H1 (cell line): ENCODE measurements around the gene SAA1. TPM values are rescaled to one million over a fixed set of nuclear protein-coding genes. Genes with fewer than 3 reads are reported as not detected.

Experiments used
- CTCF ChIA-PET: fragments of 300-600 bp; sonication (Branson Sonifier 250); formaldehyde crosslinking; loops from one replicate; lab custom pipeline; 2021; ENCODE audit not compliant: partially characterized antibody; lab: Charles Lee
- POLR2A ChIA-PET: fragments of 300-600 bp; sonication (Branson Sonifier 250); formaldehyde crosslinking; loops from one replicate; lab custom pipeline; 2021; ENCODE audit warnings: inconsistent platforms; ENCODE audit not compliant: partially characterized antibody; lab: Charles Lee
- DNase-seq, 2 experiments: peaks; one replicate each; pipeline versions ENCODE4 v3.0.0 to v3.0.0-alpha.2; 2010 to 2022; ENCODE audit warnings: low spot score in 2 of 2, low read depth in 1 of 2, mixed read lengths in 1 of 2
- FAIRE-seq: peaks from 2 replicates; lab custom pipeline; 2011; peaks lifted over from hg19 to GRCh38; lab: Jason Lieb, UNC
- H2AFZ ChIP-seq: 2 replicates; pipeline ENCODE4 v1.8.1; 2012; ENCODE audit warnings: low read length, inconsistent platforms
- H2AK5ac ChIP-seq: 2 replicates; pipeline ENCODE4 v1.6.1; 2013; ENCODE audit warnings: low read depth, low read length
- H2BK120ac ChIP-seq: replicated peaks from 2 replicates; pipeline ENCODE3; 2013; ENCODE audit warnings: low read depth, low read length, inconsistent platforms
- H2BK12ac ChIP-seq: 2 replicates; pipeline ENCODE4 v1.6.1; 2013; ENCODE audit warnings: low read depth, low read length
- H2BK15ac ChIP-seq: 2 replicates; pipeline ENCODE4 v1.6.1; 2013; ENCODE audit warnings: low read length
- H2BK20ac ChIP-seq: 2 replicates; pipeline ENCODE4 v1.6.1; 2013; ENCODE audit warnings: low read length
- H2BK5ac ChIP-seq: 2 replicates; pipeline ENCODE4 v1.6.1; 2013; ENCODE audit warnings: low read depth, low read length
- H3K14ac ChIP-seq: 2 replicates; pipeline ENCODE4 v1.6.1; 2013; ENCODE audit warnings: inconsistent platforms; ENCODE audit not compliant: insufficient read length
- H3K18ac ChIP-seq: 2 replicates; pipeline ENCODE4 v1.6.1; 2013; ENCODE audit warnings: low read length; ENCODE audit errors: extremely low read depth
- H3K23ac ChIP-seq: 2 replicates; pipeline ENCODE4 v1.6.1; 2013; ENCODE audit warnings: inconsistent platforms; ENCODE audit not compliant: insufficient read length
- H3K23me2 ChIP-seq: 2 replicates; pipeline ENCODE4 v1.6.1; 2013; ENCODE audit warnings: low read depth, low read length
- H3K27ac ChIP-seq: 2 replicates; pipeline ENCODE4 v1.6.1; 2011; ENCODE audit warnings: low read depth, low read length, inconsistent platforms
- H3K27me3 ChIP-seq, 4 experiments: replicated peaks in 1 of 4; 1 replicate in 1 of 4; 2 replicates in 3 of 4; pipeline versions ENCODE4 v1.6.1 to v1.8.1; 2011 to 2013; ENCODE audit warnings: low read length in 3 of 4, mild to moderate bottlenecking in 3 of 4, inconsistent platforms in 2 of 4, mixed read lengths in 2 of 4, moderate library complexity in 1 of 4; ENCODE audit not compliant: control insufficient read depth in 3 of 4, insufficient read depth in 3 of 4; ENCODE audit errors: extremely low read depth in 1 of 4
- H3K36me3 ChIP-seq, 4 experiments: 2 replicates each; pipeline versions ENCODE4 v1.6.1 to v1.8.1; 2011 to 2013; ENCODE audit warnings: mild to moderate bottlenecking in 4 of 4, low read length in 3 of 4, moderate library complexity in 2 of 4, control low read depth in 1 of 4, inconsistent platforms in 1 of 4; ENCODE audit not compliant: insufficient read depth in 4 of 4, control insufficient read depth in 2 of 4
- H3K4ac ChIP-seq: replicated peaks from 2 replicates; pipeline ENCODE3; 2013; ENCODE audit warnings: low read length, low read depth, mixed read lengths, inconsistent platforms; ENCODE audit not compliant: insufficient read length
- H3K4me1 ChIP-seq, 4 experiments: replicated peaks in 1 of 4; 1 replicate in 1 of 4; 2 replicates in 3 of 4; pipeline versions ENCODE4 v1.6.1 to v1.8.1; 2011 to 2013; ENCODE audit warnings: low read length in 3 of 4, inconsistent platforms in 2 of 4, mixed read lengths in 1 of 4; ENCODE audit not compliant: insufficient read depth in 4 of 4, control insufficient read depth in 3 of 4
- H3K4me2 ChIP-seq, 2 experiments: 2 replicates each; pipeline versions ENCODE4 v1.6.1 to v1.8.1; 2011 to 2013; ENCODE audit warnings: low read depth in 2 of 2, low read length in 2 of 2, control low read depth in 1 of 2, inconsistent platforms in 1 of 2, mild to moderate bottlenecking in 1 of 2; ENCODE audit not compliant: insufficient read depth in 1 of 2
- H3K4me3 ChIP-seq, 4 experiments: fragments of 200-600, 300-600 bp in 1 of 4; sonication (generic), shearing (Covaris generic), sonication (Bioruptor Twin) in 1 of 4; 2 replicates each; pipeline versions ENCODE4 v1.5.1 to v1.8.1; 2011 to 2016; ENCODE audit warnings: low read length in 4 of 4, low read depth in 3 of 4, control low read depth in 2 of 4, inconsistent platforms in 2 of 4, mild to moderate bottlenecking in 2 of 4, mixed read lengths in 1 of 4, moderate library complexity in 1 of 4; ENCODE audit not compliant: insufficient read depth in 2 of 4; ENCODE audit errors: extremely low read depth in 1 of 4
- H3K56ac ChIP-seq: replicated peaks from 2 replicates; pipeline ENCODE3; 2013; ENCODE audit warnings: low read depth, mild to moderate bottlenecking, mixed read lengths, low read length, inconsistent platforms; ENCODE audit not compliant: insufficient read length
- H3K79me1 ChIP-seq: 2 replicates; pipeline ENCODE4 v1.6.1; 2013; ENCODE audit warnings: low read depth, low read length, control low read depth
- H3K79me2 ChIP-seq, 2 experiments: 2 replicates each; pipeline versions ENCODE4 v1.6.1 to v1.8.1; 2012 to 2013; ENCODE audit warnings: low read length in 2 of 2, mild to moderate bottlenecking in 2 of 2, inconsistent platforms in 1 of 2; ENCODE audit not compliant: insufficient read depth in 2 of 2, control insufficient read depth in 1 of 2
- H3K9ac ChIP-seq, 4 experiments: replicated peaks in 1 of 4; 1 replicate in 1 of 4; 2 replicates in 3 of 4; pipeline versions ENCODE4 v1.6.1 to v1.8.1; 2011 to 2013; ENCODE audit warnings: low read depth in 3 of 4, low read length in 3 of 4, control low read depth in 2 of 4, mild to moderate bottlenecking in 2 of 4, moderate library complexity in 2 of 4, inconsistent platforms in 1 of 4; ENCODE audit errors: extremely low read depth in 1 of 4
- H3K9me3 ChIP-seq, 2 experiments: 2 replicates each; pipeline versions ENCODE4 v1.6.1 to v1.8.1; 2012 to 2013; ENCODE audit warnings: mild to moderate bottlenecking in 2 of 2, moderate library complexity in 2 of 2, control low read depth in 1 of 2, inconsistent platforms in 1 of 2, low read depth in 1 of 2, low read length in 1 of 2, mixed read lengths in 1 of 2; ENCODE audit not compliant: insufficient read depth in 2 of 2
- H4K20me1 ChIP-seq, 2 experiments: replicated peaks in 1 of 2; 2 replicates each; pipeline versions ENCODE3 to v1.8.1; 2011 to 2013; ENCODE audit warnings: inconsistent platforms in 2 of 2, low read length in 2 of 2, mild to moderate bottlenecking in 1 of 2; ENCODE audit not compliant: insufficient read depth in 2 of 2, control insufficient read depth in 1 of 2
- H4K5ac ChIP-seq: 2 replicates; pipeline ENCODE4 v1.6.1; 2013; ENCODE audit warnings: low read length, low read depth, mixed read lengths, inconsistent platforms; ENCODE audit not compliant: insufficient read length
- H4K8ac ChIP-seq: 2 replicates; pipeline ENCODE4 v1.8.0; 2013; ENCODE audit warnings: mild to moderate bottlenecking, moderate library complexity, low read length, inconsistent platforms; ENCODE audit not compliant: insufficient read depth; ENCODE audit errors: extremely low read depth
- H4K91ac ChIP-seq: replicated peaks from 2 replicates; pipeline ENCODE3; 2013; ENCODE audit warnings: low read length, mixed read lengths, inconsistent platforms; ENCODE audit not compliant: insufficient read length
- ASH2L ChIP-seq: fragments of 200-600, 300-600 bp; sonication (generic); IDR thresholded peaks from one replicate; pipeline ENCODE4 v1.7.1; 2017; ENCODE audit warnings: low read length
- BCL11A ChIP-seq, 2 experiments: IDR thresholded peaks; one replicate each; pipeline ENCODE4 v1.6.1; 2011; ENCODE audit warnings: low read depth in 2 of 2, low read length in 2 of 2, mild to moderate bottlenecking in 2 of 2
- CEBPB ChIP-seq: IDR thresholded peaks from 2 replicates; pipeline ENCODE4 v1.6.1; 2012; ENCODE audit warnings: low read depth, low read length
- EZH2 ChIP-seq: fragments of 200-600 bp; sonication (generic); IDR thresholded peaks from 2 replicates; pipeline ENCODE4 v1.7.1; 2012; ENCODE audit warnings: low read depth, mild to moderate bottlenecking, moderate library complexity, low read length, inconsistent platforms; ENCODE audit not compliant: severe bottlenecking
- FOSL1 ChIP-seq: IDR thresholded peaks from 2 replicates; pipeline ENCODE4 v1.6.1; 2011; ENCODE audit warnings: mild to moderate bottlenecking, low read depth, low read length, moderate library complexity; ENCODE audit not compliant: insufficient read depth
- HDAC6 ChIP-seq: IDR thresholded peaks from one replicate; pipeline ENCODE4 v1.7.1; 2012; ENCODE audit warnings: low read depth, mild to moderate bottlenecking, inconsistent platforms, low read length, moderate library complexity
- KDM1A ChIP-seq: fragments of 200-600, 300-600 bp; sonication (generic); IDR thresholded peaks from 2 replicates; pipeline ENCODE4 v1.7.1; 2016; ENCODE audit warnings: mild to moderate bottlenecking, low read length, borderline replicate concordance
- KDM4A ChIP-seq: IDR thresholded peaks from one replicate; pipeline ENCODE4 v1.7.1; 2012; ENCODE audit warnings: low read depth, mild to moderate bottlenecking, moderate library complexity, low read length, inconsistent platforms; ENCODE audit not compliant: severe bottlenecking
- PHF8 ChIP-seq: fragments of 200-600 bp; sonication (generic); conservative IDR thresholded peaks from 2 replicates; pipeline ENCODE4 v1.7.1; 2012; ENCODE audit warnings: low read depth, mild to moderate bottlenecking, inconsistent platforms, low read length, moderate library complexity
- POLR2AphosphoS5 ChIP-seq: IDR thresholded peaks from 2 replicates; pipeline ENCODE4 v1.6.1; 2011; ENCODE audit warnings: low read depth, low read length
- SAP30 ChIP-seq: fragments of 300-600 bp; sonication (generic); IDR thresholded peaks from 2 replicates; pipeline ENCODE4 v1.7.1; 2012; ENCODE audit warnings: low read length, moderate library complexity, mild to moderate bottlenecking, inconsistent platforms; ENCODE audit not compliant: insufficient read depth, insufficient replicate concordance
- SP2 ChIP-seq: IDR thresholded peaks from 2 replicates; pipeline ENCODE4 v1.6.1; 2012; ENCODE audit warnings: mild to moderate bottlenecking, low read length, inconsistent platforms
- TBP ChIP-seq: IDR thresholded peaks from 2 replicates; pipeline ENCODE4 v1.6.1; 2011; ENCODE audit warnings: low read depth, low read length, improper control_type of control experiment
- USF2 ChIP-seq: IDR thresholded peaks from 2 replicates; pipeline ENCODE4 v1.6.1; 2011; ENCODE audit warnings: low read length, improper control_type of control experiment
- polyA plus RNA-seq, 7 experiments: library from polyadenylated mRNA; depleted of rRNA in 3 of 7; stranded (reverse) in 5 of 7; unstranded in 2 of 7; fragments of >200 nt in 5 of 7; fragments of 200-250 nt in 2 of 7; gene quantifications; 1 replicate in 5 of 7; 2 replicates in 1 of 7; 4 replicates in 1 of 7; pipeline versions ENCODE4 v1.2.1 to v1.2.3, GENCODE V29; 2011 to 2013; ENCODE audit warnings: missing spikeins in 2 of 7, mixed read lengths in 2 of 7
- total RNA-seq: library from RNA; stranded (reverse); fragmentation: NEBNext Ultra II Directional; extraction: Animal tissue kit (Norgen Biotek cat#: 25700); gene quantifications from 2 replicates; pipeline ENCODE4 v1.2.1, GENCODE V29; 2021

Gene SAA1
- total and polyA plus RNA-seq, 2 of the 8 experiments (the other 6 are each of a cell fraction or from before 2014, with no cell fraction given) = 0.41 TPM; not detected in 1

GRCh38 chr11:18299721-18300120 is 33.7 kb downstream of the SAA1 start:
- H2BK12ac ChIP-seq = no peak overlapping the region
- H3K9me3 ChIP-seq = no peaks in the 10 kb centered on the region
- H4K91ac ChIP-seq = no peak overlapping the region
- H2BK20ac ChIP-seq = no peak overlapping the region
- no peak overlapping the region for H3K14ac ChIP-seq
- no peak overlapping the region for H2AK5ac ChIP-seq
- no peak overlapping the region for H2BK120ac ChIP-seq
- no peak overlapping the region for H3K56ac ChIP-seq
- H4K8ac ChIP-seq = no peak overlapping the region
- no peaks in the 10 kb centered on the region for H3K79me2 ChIP-seq
- H3K4ac ChIP-seq = no peak overlapping the region
- H4K20me1 ChIP-seq = no peaks in the 10 kb centered on the region
- no peaks in the 10 kb centered on the region for H3K27me3 ChIP-seq
- H3K36me3 ChIP-seq = peaks cover 4 to 63% (median 37%) of the 10 kb centered on the region in 4 experiments; a peak in 7 of 8 replicates
- H3K27ac ChIP-seq = no peak overlapping the region
- H4K5ac ChIP-seq = no peak overlapping the region
- H3K18ac ChIP-seq = no peak overlapping the region
- H2BK5ac ChIP-seq = no peak overlapping the region
- H3K4me1 ChIP-seq = no peaks in the 10 kb centered on the region
- CTCF ChIA-PET = interaction anchor here (0.8 to 1.4 kb wide), 2 partner anchors 55 to 95 kb away, joined by 3 to 4 read pairs; no protein-coding TSS in a partner anchor
- H3K4me3 ChIP-seq = no peak overlapping the region
- DNase-seq (no peak), FAIRE-seq (no peak)
- H2AFZ ChIP-seq = no peak overlapping the region
- no peaks in the 10 kb centered on the region for H3K79me1 ChIP-seq
- no peak overlapping the region for H3K23ac ChIP-seq
- H3K4me2 ChIP-seq = no peak overlapping the region
- no peak overlapping the region for H3K9ac ChIP-seq
- peaks cover 2% of the 10 kb centered on the region; the same call in 1 of the 2 replicates for H3K23me2 ChIP-seq
- POLR2A ChIA-PET = interaction anchor here (1.2 to 1.9 kb wide), 2 partner anchors 13 to 23 kb away, joined by 3 to 10 read pairs; partner anchors contain the start of genes GTF2H1 and HPS5
- no peak overlapping the region for H2BK15ac ChIP-seq
- TF ChIP-seq TBP (no peak), POLR2AphosphoS5 (no peak), USF2 (no peak), ASH2L (no peak), HDAC6 (no peak), FOSL1 (no peak), SP2 (no peak), SAP30 (no peak), KDM1A (no peak), PHF8 (no peak), KDM4A (no peak), EZH2 (no peak), BCL11A (IDR thresholded peaks at IDR 0.05; ENCODE audit: low read depth in 2 of 2, low read length in 2 of 2) (no peak), CEBPB (no peak)
